HG03432 (cell line): ENCODE results near the gene ENPP1.

Source experiments
- ATAC-seq: cut with Tn5 transposase; IDR thresholded peaks from one replicate; pipeline ENCODE4 v1.9.1; 2021; ENCODE audit warnings: mild to moderate bottlenecking, moderate library complexity; ENCODE audit not compliant: unreplicated experiment

The ENPP1 gene

GRCh38 chr6:131784561-131784960 is 23.3 kb upstream of the ENPP1 start:
- no peak for ATAC-seq

GRCh38 chr6:131787079-131787478 is 20.7 kb upstream of the ENPP1 start:
- ATAC-seq: no peak

GRCh38 chr6:131787766-131788712 is 19.8 kb upstream of the ENPP1 start:
- ATAC-seq: no peak

- no peak for ATAC-seq
These were observed 18.6 kb upstream of the ENPP1 start for GRCh38 chr6:131789219-131789618.

- ATAC-seq: no peak
These were observed 16.3 kb upstream of the ENPP1 start for GRCh38 chr6:131791476-131791875.

GRCh38 chr6:131792091-131792496 is 15.7 kb upstream of the ENPP1 start:
- ATAC-seq: no peak

- ATAC-seq: no peak
These were observed 12.5 kb upstream of the ENPP1 start for GRCh38 chr6:131795366-131795765.

- no peak for ATAC-seq
These were observed 5.5 kb upstream of the ENPP1 start for GRCh38 chr6:131802347-131802746.

GRCh38 chr6:131803007-131803769 is 4.6 kb upstream of the ENPP1 start:
- ATAC-seq: no peak

GRCh38 chr6:131804131-131804530 is 3.7 kb upstream of the ENPP1 start:
- ATAC-seq: no peak

- no peak for ATAC-seq
These were observed 538 bp upstream of the ENPP1 start for GRCh38 chr6:131807321-131807643.

GRCh38 chr6:131808460-131809269 is 845 bp downstream of the ENPP1 start:
- ATAC-seq: no peak

- ATAC-seq: no peak
These were observed 3.7 kb downstream of the ENPP1 start for GRCh38 chr6:131811500-131811899.

- no peak for ATAC-seq
These were observed 6.2 kb downstream of the ENPP1 start for GRCh38 chr6:131813991-131814390.

- ATAC-seq: no peak
These were observed 9.0 kb downstream of the ENPP1 start for GRCh38 chr6:131816869-131817268.

GRCh38 chr6:131819572-131820124 is 11.8 kb downstream of the ENPP1 start:
- ATAC-seq: peak; percentile 60

GRCh38 chr6:131821010-131821807 is 13.4 kb downstream of the ENPP1 start:
- no peak for ATAC-seq

- no peak for ATAC-seq
These were observed 14.3 kb downstream of the ENPP1 start for GRCh38 chr6:131822119-131822518.

GRCh38 chr6:131823276-131823902 is 15.6 kb downstream of the ENPP1 start:
- ATAC-seq: no peak

- no peak for ATAC-seq
These were observed 18.1 kb downstream of the ENPP1 start for GRCh38 chr6:131825946-131826345.
